Mesothelial cell of epicardium (in vitro differentiated cells): ENCODE results near the gene MOB3C. TPM values are rescaled to one million over a fixed set of nuclear protein-coding genes. Genes with fewer than 3 reads are reported as not detected.

Experiments used
- DNase-seq, 2 experiments: peaks; one replicate each; pipeline ENCODE4 v3.0.0; 2021; ENCODE audit warnings: low spot score in 2 of 2; ENCODE audit not compliant: unreplicated experiment in 2 of 2
- H3K27ac Mint-ChIP-seq: 2 replicates; pipeline ENCODE4 v1.8.0; 2021; ENCODE audit warnings: mixed read lengths
- H3K27me3 Mint-ChIP-seq: 2 replicates; pipeline ENCODE4 v1.8.0; 2021; ENCODE audit warnings: low read depth, mixed read lengths
- H3K36me3 Mint-ChIP-seq: 2 replicates; pipeline ENCODE4 v1.8.0; 2021; ENCODE audit warnings: mixed read lengths
- H3K4me1 Mint-ChIP-seq: 2 replicates; pipeline ENCODE4 v1.8.0; 2021; ENCODE audit warnings: mixed read lengths
- H3K4me3 Mint-ChIP-seq: 2 replicates; pipeline ENCODE4 v1.8.0; 2021; ENCODE audit warnings: mild to moderate bottlenecking, moderate library complexity, mixed read lengths
- H3K9me3 Mint-ChIP-seq: 2 replicates; pipeline ENCODE4 v1.8.0; 2021; ENCODE audit warnings: mixed read lengths
- CTCF ChIP-seq: fragments of 200-600 bp; sonication (generic); IDR thresholded peaks from one replicate; pipeline ENCODE4 v1.5.0; 2021; ENCODE audit warnings: antibody characterized with exemption; ENCODE audit not compliant: unreplicated experiment
- total RNA-seq: library from RNA; stranded (reverse); gene quantifications from 3 replicates; pipeline ENCODE4 v1.2.1, GENCODE V29; 2021

MOB3C gene
- total RNA-seq, 1 donor from 2014 or later = 11.0 TPM

DNA sequence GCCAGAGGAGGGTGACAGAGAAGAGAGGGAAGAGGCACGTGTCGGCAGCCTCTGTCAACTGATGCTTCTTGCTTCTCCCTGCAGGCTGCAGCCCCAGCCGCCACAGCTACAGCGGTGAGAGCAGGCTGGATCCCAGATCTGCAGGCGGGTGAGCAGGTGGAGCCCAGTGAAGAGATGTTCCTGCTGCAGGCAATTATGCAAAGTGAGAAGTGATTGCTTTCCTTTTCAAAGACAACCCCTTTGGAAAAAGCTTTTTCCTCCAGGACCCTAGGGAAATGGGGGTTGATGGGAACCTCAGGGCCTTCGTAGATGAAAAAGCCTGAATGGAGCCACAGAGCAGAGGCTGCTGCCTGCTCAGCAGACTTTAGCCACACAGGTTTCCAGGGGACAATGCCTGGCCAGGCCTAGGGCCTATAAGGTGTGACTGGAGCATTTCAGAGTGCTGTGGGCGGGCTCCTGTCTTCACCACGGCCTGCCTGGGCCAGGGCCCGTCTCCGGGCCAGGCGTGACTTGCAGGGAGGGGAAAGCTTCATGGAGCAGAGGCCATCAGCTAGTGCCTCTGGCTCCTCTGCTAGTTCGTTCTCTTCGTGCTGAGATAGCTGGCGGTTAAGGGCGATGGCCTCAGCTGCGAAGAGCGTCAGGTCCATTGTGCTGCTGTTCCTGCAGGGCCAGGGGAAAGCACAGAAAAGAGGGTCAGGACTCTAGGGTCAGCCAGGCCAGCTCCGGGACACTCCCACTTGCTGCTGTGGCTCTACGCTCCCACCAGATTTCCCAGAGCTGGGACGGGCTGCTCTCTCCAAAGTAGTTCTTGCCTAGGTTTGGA, 58.3 kb downstream of the MOB3C start:
- Mint-ChIP-seq H3K36me3 (no peaks in the 10 kb centered on the region), H3K27me3 (peaks cover 2% of the 10 kb centered on the region), H3K4me3 (no peak overlapping the region), H3K4me1 (no peaks in the 10 kb centered on the region), H3K9me3 (no peaks in the 10 kb centered on the region), H3K27ac (no peak overlapping the region)
- no peak for TF ChIP-seq CTCF
- no peak for DNase-seq

Other genes starting within 250 kb of the MOB3C start
- 27.4 to 35.0 TPM (median 34.8 TPM) in 3 replicates for gene FAAH, start 222.5 kb downstream of the MOB3C start, total RNA-seq
- gene DMBX1, start 127.0 kb downstream of the MOB3C start, total RNA-seq = not detected in 3 replicates
- gene KNCN, start 65.2 kb downstream of the MOB3C start, total RNA-seq = not detected in 3 replicates
- gene MKNK1, start 12.5 kb downstream of the MOB3C start, total RNA-seq = 30.6 to 34.8 TPM (median 31.0 TPM) in 3 replicates
- gene ATPAF1, start 51.6 kb upstream of the MOB3C start, total RNA-seq = 38.4 to 40.5 TPM (median 38.5 TPM) in 3 replicates
- 0.42 to 0.57 TPM (median 0.49 TPM) in 3 replicates for gene TEX38, start 55.0 kb upstream of the MOB3C start, total RNA-seq
- gene EFCAB14, start 102.3 kb upstream of the MOB3C start, total RNA-seq = 60.5 to 64.5 TPM (median 61.2 TPM) in 3 replicates
- 0.20 to 0.40 TPM (median 0.27 TPM) in 3 replicates for gene CYP4B1, start 182.2 kb upstream of the MOB3C start, total RNA-seq